ENCODE measurements around the gene CNIH3. TPM values are rescaled to one million over a fixed set of nuclear protein-coding genes. Genes with fewer than 3 reads are reported as not detected.

Gene CNIH3
- total and polyA plus RNA-seq, 2 donors (not counting 3 experiments of a cell fraction or from before 2014, with no cell fraction given): 1.3 to 2.5 TPM

- Histone ChIP-seq H2AFZ (ENCODE audit: low read depth, low read length) (no peak overlapping the region), H3K4me1 (ENCODE audit: control insufficient read depth, extremely low read depth, insufficient read depth, low read length) (no peaks in the 10 kb centered on the region), H3K79me2 (ENCODE audit: control insufficient read depth, insufficient read depth, low read length) (no peaks in the 10 kb centered on the region), H3K9me1 (replicated peaks; ENCODE audit: control insufficient read depth, extremely low read depth, insufficient read depth, low read length) (no peaks in the 10 kb centered on the region), H3K9me3 (replicated peaks; ENCODE audit: control insufficient read depth, insufficient read depth, low read length) (no peaks in the 10 kb centered on the region), H3K36me3 (ENCODE audit: control insufficient read depth in 2 of 2, extremely low read depth in 1 of 2, insufficient read depth in 2 of 2, low read length in 2 of 2) (no peaks in the 10 kb centered on the region), H3K4me2 (ENCODE audit: insufficient read depth, low read length) (no peak overlapping the region), H3K27me3 (ENCODE audit: control insufficient read depth in 2 of 2, insufficient read depth in 2 of 2, low read length in 2 of 2) (no peaks in the 10 kb centered on the region), H3K27ac (ENCODE audit: insufficient read depth, low read depth, low read length) (no peak overlapping the region), H3K4me3 (replicated peaks in 1 of 3; ENCODE audit: insufficient read depth in 1 of 3, low read depth in 1 of 3, low read length in 3 of 3) (no peak overlapping the region), H4K20me1 (replicated peaks; ENCODE audit: control insufficient read depth, extremely low read depth, insufficient read depth, low read length) (no peaks in the 10 kb centered on the region), H3K9ac (replicated peaks; ENCODE audit: extremely low read depth, insufficient read depth, low read length) (no peak overlapping the region)
- no peak for FAIRE-seq
- dilution Hi-C loops (cut with MboI; ENCODE audit: extremely low pct_ligation_motif_present, low sequenced_read_pairs): no loop called here
- no peak for TF ChIP-seq FOS (IDR thresholded peaks at IDR 0.05; ENCODE audit: borderline replicate concordance, insufficient read depth, low read length)
- intact Hi-C loops (cut with micrococcal nuclease): no loop called here
- DNase-seq (ENCODE audit: low read depth, low spot score): no peak
- POLR2A ChIA-PET: no interaction called here
- BruUV-seq (replicated peaks): no TSS peak
- CTCF ChIA-PET: interaction anchor here (1.1 to 1.3 kb wide), 2 partner anchors 9 to 69 kb away, joined by 3 to 4 read pairs; no protein-coding TSS in a partner anchor
These were observed 34.1 kb upstream of the CNIH3 start for GRCh38 chr1:224582041-224582440.

GRCh38 chr1:224583774-224584173 lies 32.3 kb upstream of the CNIH3 start:
- Histone ChIP-seq H3K4me1 (ENCODE audit: control insufficient read depth, extremely low read depth, insufficient read depth, low read length) (no peaks in the 10 kb centered on the region), H3K9me3 (replicated peaks; ENCODE audit: control insufficient read depth, insufficient read depth, low read length) (no peaks in the 10 kb centered on the region), H3K27me3 (ENCODE audit: control insufficient read depth in 2 of 2, insufficient read depth in 2 of 2, low read length in 2 of 2) (no peaks in the 10 kb centered on the region), H3K36me3 (ENCODE audit: control insufficient read depth in 2 of 2, extremely low read depth in 1 of 2, insufficient read depth in 2 of 2, low read length in 2 of 2) (no peaks in the 10 kb centered on the region), H2AFZ (ENCODE audit: low read depth, low read length) (no peak overlapping the region), H3K27ac (ENCODE audit: insufficient read depth, low read depth, low read length) (no peak overlapping the region), H3K9ac (replicated peaks; ENCODE audit: extremely low read depth, insufficient read depth, low read length) (no peak overlapping the region), H3K4me3 (replicated peaks in 1 of 3; ENCODE audit: insufficient read depth in 1 of 3, low read depth in 1 of 3, low read length in 3 of 3) (no peak overlapping the region), H4K20me1 (replicated peaks; ENCODE audit: control insufficient read depth, extremely low read depth, insufficient read depth, low read length) (no peaks in the 10 kb centered on the region), H3K4me2 (ENCODE audit: insufficient read depth, low read length) (no peak overlapping the region), H3K9me1 (replicated peaks; ENCODE audit: control insufficient read depth, extremely low read depth, insufficient read depth, low read length) (no peaks in the 10 kb centered on the region), H3K79me2 (ENCODE audit: control insufficient read depth, insufficient read depth, low read length) (no peaks in the 10 kb centered on the region)
- BruUV-seq (replicated peaks): no TSS peak
- no peak for FAIRE-seq
- dilution Hi-C loops (cut with MboI; ENCODE audit: extremely low pct_ligation_motif_present, low sequenced_read_pairs): no loop called here
- intact Hi-C loops (cut with micrococcal nuclease): no loop called here
- no peak for TF ChIP-seq POLR2A (IDR thresholded peaks at IDR 0.05; ENCODE audit: low read depth, low read length)
- no peak for TF ChIP-seq GATA2 (IDR thresholded peaks at IDR 0.05; ENCODE audit: insufficient read depth, insufficient read length, low read depth, low read length)
- TF ChIP-seq FOS (IDR thresholded peaks at IDR 0.05; ENCODE audit: borderline replicate concordance, insufficient read depth, low read length): no peak
- no peak for TF ChIP-seq MYC (IDR thresholded peaks at IDR 0.05; ENCODE audit: low read depth, low read length)
- TF ChIP-seq POLR2AphosphoS5 (IDR thresholded peaks at IDR 0.05; ENCODE audit: insufficient read depth, low read depth, low read length): no peak
- TF ChIP-seq EZH2 (IDR thresholded peaks at IDR 0.05; ENCODE audit: borderline replicate concordance, low read depth, low read length, severe bottlenecking): no peak
- TF ChIP-seq JUN (IDR thresholded peaks at IDR 0.05; ENCODE audit: borderline replicate concordance, insufficient read depth, insufficient read length, low read depth): no peak
- TF ChIP-seq CTCF (IDR thresholded peaks at IDR 0.05; ENCODE audit: extremely low read depth in 1 of 2, insufficient read depth in 1 of 2, low read depth in 1 of 2, low read length in 2 of 2): no peak
- no peak for TF ChIP-seq MAX (IDR thresholded peaks at IDR 0.05; ENCODE audit: insufficient read depth, insufficient read length)
- ChIA-PET CTCF (no interaction called here), POLR2A (no interaction called here)
- no peak for DNase-seq (ENCODE audit: low read depth, low spot score)

Measured in endothelial cell of umbilical vein (primary cell).